ENCODE measurements around the gene DOCK2. TPM values are rescaled to one million over a fixed set of nuclear protein-coding genes. Genes with fewer than 3 reads are reported as not detected.

The DOCK2 gene
- polyA plus RNA-seq, 3 donors = 2.6 to 3.4 (median 2.7) TPM

DNA sequence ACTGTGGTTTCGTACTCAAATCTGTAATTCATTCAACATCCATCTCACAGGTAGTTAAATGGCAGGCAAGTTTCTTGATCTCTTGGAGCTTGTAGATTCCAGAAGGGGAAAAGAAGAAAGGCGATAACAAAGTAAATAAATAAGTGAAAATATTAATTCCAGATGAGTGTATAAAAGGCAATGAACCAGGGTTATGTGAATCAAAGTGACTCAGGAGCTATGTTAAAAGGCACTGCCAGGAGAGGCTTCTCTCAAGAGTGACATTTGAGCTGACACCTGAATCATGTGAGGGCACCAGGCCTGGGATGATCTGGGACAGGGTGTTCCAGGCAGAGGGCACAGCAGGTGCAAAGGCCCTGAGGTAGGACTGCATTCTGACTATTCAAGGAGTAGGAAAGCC lies 45.0 kb downstream of the DOCK2 start:
- DNase-seq (ENCODE audit: low read depth in 3 of 3, low spot score in 2 of 3) = no peak

- DNase-seq (ENCODE audit: low read depth in 3 of 3, low spot score in 2 of 3) = no peak
Observed at GRCh38 chr5:169686137-169686536, 49.1 kb downstream of the DOCK2 start.

DNA sequence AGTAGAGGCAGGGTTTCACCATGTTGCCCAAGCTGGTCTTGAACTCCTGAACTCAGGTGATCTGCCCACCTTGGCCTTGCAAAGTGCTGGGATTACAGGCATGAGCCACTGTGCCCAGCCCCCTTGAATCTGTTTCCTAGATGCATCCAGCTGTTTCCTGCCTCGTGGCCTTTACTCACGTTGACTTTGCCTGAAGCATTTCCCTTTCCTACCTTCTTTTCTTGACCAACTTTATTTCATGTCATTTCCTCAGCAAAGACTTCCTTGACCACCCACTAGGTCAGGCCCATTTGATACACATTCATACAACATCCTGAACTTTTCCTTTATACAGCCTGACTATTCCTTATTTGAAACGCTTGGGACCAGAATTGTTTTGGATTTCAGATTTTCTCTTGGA lies 51.0 kb downstream of the DOCK2 start:
- no peak for DNase-seq (ENCODE audit: low read depth in 3 of 3, low spot score in 2 of 3)

DNA sequence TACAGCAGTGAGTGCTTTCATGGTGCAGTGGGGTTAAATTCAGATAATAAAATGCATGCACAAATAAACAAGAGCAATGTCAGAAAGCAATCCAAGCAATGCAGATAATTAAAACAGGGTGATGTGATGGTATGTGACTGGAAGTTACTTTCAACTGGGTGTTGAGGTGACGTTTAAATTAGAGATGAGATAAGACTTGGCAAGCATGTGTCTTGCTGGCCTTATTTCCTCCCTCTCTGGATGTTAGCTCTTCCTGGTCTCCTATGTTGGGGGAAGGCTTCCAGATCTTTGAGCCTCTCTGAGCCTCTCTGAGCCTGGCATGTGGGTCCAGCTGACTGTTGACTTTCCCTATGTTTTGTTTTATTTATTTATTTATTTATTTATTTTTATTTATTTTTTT lies 54.4 kb downstream of the DOCK2 start:
- DNase-seq (ENCODE audit: low read depth in 3 of 3, low spot score in 2 of 3) = no peak

DNA sequence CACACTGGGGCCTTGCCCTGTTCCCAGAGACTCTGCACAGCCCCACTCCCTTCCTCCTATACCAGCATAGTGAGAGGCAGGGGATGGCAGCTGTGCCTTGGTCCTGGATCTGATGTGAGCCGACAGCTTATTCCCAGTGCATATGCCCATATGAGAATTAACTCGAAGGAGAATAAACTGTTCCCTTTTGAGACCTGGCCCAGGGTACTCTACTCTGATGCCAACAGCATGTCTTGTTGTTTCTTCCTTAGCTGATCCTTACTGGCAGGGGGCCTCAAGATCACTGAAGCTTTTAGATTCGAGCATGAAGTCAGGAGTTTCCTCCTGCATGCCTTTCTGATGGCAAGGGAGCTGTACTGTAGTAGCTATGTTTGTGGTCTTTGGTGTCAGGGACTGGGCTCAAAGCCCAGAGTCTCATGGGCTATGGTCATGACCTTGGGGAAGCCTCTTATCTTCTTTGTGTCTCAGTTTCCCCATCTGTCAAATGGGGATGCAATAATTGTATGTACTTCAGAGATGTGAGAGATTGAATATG lies 57.1 kb downstream of the DOCK2 start:
- DNase-seq (ENCODE audit: low read depth in 3 of 3, low spot score in 2 of 3) = no peak

GRCh38 chr5:169695025-169695625 lies 58.0 kb downstream of the DOCK2 start:
- DNase-seq (ENCODE audit: low read depth in 3 of 3, low spot score in 2 of 3) = no peak

GRCh38 chr5:169695919-169696490 lies 58.9 kb downstream of the DOCK2 start:
- DNase-seq (ENCODE audit: low read depth in 3 of 3, low spot score in 2 of 3) = no peak

GRCh38 chr5:169696621-169697510 lies 59.8 kb downstream of the DOCK2 start:
- DNase-seq (ENCODE audit: low read depth in 3 of 3, low spot score in 2 of 3) = no peak

GRCh38 chr5:169697511-169697890 lies 60.4 kb downstream of the DOCK2 start:
- DNase-seq (ENCODE audit: low read depth in 3 of 3, low spot score in 2 of 3) = no peak

GRCh38 chr5:169697976-169698375 lies 60.9 kb downstream of the DOCK2 start:
- no peak for DNase-seq (ENCODE audit: low read depth in 3 of 3, low spot score in 2 of 3)

DNA sequence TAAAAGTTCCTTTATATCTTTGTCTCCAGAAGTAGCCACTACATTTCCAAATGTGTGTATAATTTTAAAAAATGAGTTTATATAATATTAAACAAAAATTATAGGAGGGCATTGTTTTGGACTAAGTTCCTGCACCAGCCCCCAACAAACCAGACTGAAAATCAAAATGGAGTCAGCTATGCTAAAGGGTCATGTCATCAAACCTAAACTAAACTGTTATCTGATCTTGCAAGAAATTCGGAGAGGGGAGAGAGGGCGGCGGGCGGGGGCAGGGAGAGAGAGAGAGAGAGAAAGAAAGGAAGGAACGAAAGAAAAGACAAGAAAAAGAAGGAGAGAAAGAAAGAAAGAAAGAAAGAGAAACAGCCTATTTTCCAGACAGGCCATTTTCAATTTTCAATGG lies 63.5 kb downstream of the DOCK2 start:
- DNase-seq (ENCODE audit: low read depth in 3 of 3, low spot score in 2 of 3) = no peak

- DNase-seq (ENCODE audit: low read depth in 3 of 3, low spot score in 2 of 3) = no peak
Observed at GRCh38 chr5:169701910-169702451, 64.9 kb downstream of the DOCK2 start.

GRCh38 chr5:169702693-169703481 lies 65.8 kb downstream of the DOCK2 start:
- DNase-seq (ENCODE audit: low read depth in 3 of 3, low spot score in 2 of 3) = no peak

GRCh38 chr5:169703813-169704212 lies 66.7 kb downstream of the DOCK2 start:
- DNase-seq (ENCODE audit: low read depth in 3 of 3, low spot score in 2 of 3) = no peak

GRCh38 chr5:169705322-169705721 lies 68.2 kb downstream of the DOCK2 start:
- DNase-seq (ENCODE audit: low read depth in 3 of 3, low spot score in 2 of 3) = no peak

- DNase-seq (ENCODE audit: low read depth in 3 of 3, low spot score in 2 of 3) = no peak
Observed at GRCh38 chr5:169706071-169706470, 69.0 kb downstream of the DOCK2 start.

GRCh38 chr5:169706758-169707450 lies 69.8 kb downstream of the DOCK2 start:
- DNase-seq (ENCODE audit: low read depth in 3 of 3, low spot score in 2 of 3) = no peak

GRCh38 chr5:169707686-169708085 lies 70.6 kb downstream of the DOCK2 start:
- no peak for DNase-seq (ENCODE audit: low read depth in 3 of 3, low spot score in 2 of 3)

DNA sequence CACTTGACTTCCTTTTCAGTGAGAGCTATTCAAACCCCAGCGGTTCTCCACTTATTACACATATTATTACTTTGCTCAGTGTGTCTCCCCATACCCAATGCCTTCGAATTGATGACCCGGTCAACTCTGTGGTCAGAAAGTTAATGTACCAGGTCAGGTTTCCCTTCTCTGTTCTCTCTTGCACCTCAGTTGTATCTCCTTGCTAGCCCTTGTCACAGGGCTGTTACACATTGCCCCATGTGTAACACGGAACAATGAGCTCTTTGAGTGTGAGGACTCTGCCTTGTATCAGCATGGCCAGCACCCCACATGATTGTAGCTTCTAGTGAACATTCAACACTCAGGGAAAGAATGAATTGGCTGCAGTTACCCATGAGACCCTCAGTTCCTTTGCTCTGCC lies 73.6 kb downstream of the DOCK2 start:
- no peak for DNase-seq (ENCODE audit: low read depth in 3 of 3, low spot score in 2 of 3)
